GM12892 (cell line): ENCODE data around the gene POU2F1.

ENCODE experiments used
- POLR2A ChIP-seq: IDR thresholded peaks from 2 replicates; pipeline ENCODE4 v1.6.1; 2011; ENCODE audit warnings: low read depth, low read length, control low read depth
- POLR2AphosphoS5 ChIP-seq: IDR thresholded peaks from 2 replicates; pipeline ENCODE4 v1.6.1; 2011; ENCODE audit warnings: low read depth, low read length, control low read depth

DNA sequence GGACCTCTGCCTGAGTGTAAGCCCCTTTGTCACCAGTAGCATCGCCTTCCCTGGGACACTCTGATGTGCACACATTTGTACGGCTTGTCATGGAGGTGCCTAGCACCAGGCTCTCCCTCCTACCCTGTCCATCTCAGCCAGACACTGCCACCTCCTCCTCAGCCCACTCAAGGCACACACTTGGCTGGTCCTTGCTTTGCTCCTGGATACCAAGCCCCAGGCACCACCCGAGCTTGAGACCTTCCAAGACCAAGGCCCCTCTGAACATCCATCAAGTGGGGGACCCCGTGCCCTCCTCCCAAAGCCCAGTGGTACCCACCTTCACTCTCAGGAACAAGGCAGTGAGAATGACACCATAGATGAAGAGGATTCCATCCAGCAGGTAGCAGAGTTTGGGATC lies 219.7 kb downstream of the POU2F1 start:
- no peak for TF ChIP-seq POLR2A
- no peak for TF ChIP-seq POLR2AphosphoS5
